ENCODE data around the gene SFTA2. TPM values are rescaled to one million over a fixed set of nuclear protein-coding genes. Genes with fewer than 3 reads are reported as not detected.

The SFTA2 gene
- total RNA-seq, 1 experiment from 2014 or later = not detected

DNA sequence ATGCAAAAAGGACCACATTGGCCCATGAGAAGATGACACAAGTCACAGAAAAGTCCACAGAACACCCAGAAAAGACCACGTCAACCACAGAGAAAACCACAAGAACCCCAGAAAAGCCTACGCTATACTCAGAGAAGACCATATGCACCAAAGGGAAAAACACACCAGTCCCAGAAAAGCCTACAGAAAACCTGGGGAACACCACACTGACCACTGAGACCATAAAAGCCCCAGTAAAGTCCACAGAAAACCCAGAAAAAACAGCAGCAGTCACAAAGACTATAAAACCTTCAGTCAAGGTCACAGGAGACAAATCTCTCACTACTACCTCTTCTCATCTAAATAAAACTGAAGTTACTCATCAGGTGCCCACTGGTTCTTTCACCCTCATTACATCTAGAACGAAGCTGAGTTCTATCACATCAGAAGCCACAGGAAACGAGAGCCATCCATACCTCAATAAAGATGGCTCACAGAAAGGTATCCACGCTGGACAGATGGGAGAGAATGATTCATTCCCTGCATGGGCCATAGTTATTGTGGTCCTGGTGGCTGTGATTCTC, 20.0 kb upstream of the SFTA2 start:
- Histone ChIP-seq H3K4me3 (ENCODE audit: low read length) (no peak overlapping the region), H4K20me1 (ENCODE audit: low read length) (no peaks in the 10 kb centered on the region), H3K9me3 (ENCODE audit: low read length) (no peaks in the 10 kb centered on the region), H3K4me1 (ENCODE audit: insufficient read depth, low read length) (peaks cover 17% of the 10 kb centered on the region), H3K27me3 (ENCODE audit: low read length) (no peaks in the 10 kb centered on the region), H3K36me3 (ENCODE audit: low read depth, low read length) (no peaks in the 10 kb centered on the region), H3K79me2 (ENCODE audit: low read length) (no peaks in the 10 kb centered on the region), H3K4me2 (ENCODE audit: low read length) (no peak overlapping the region), H3K27ac (ENCODE audit: low read length) (no peak overlapping the region), H3K9me2 (replicated peaks; ENCODE audit: low read length) (no peaks in the 10 kb centered on the region), H2AFZ (ENCODE audit: low read length) (no peak overlapping the region), H3F3A (ENCODE audit: low read length, unreplicated experiment) (no peaks in the 10 kb centered on the region), H3K9ac (ENCODE audit: low read length) (no peak overlapping the region)
- DNase-seq (no peak), ATAC-seq (no peak)
- POLR2A ChIA-PET (ENCODE audit: unreplicated experiment) = no interaction called here
- TF ChIP-seq EZH2phosphoT487 (IDR thresholded peaks at IDR 0.05; ENCODE audit: borderline replicate concordance, low read length) (no peak), EZH2 (IDR thresholded peaks at IDR 0.05; ENCODE audit: low read length, unreplicated experiment) (no peak)
- TF ChIP-seq, protein P1, sequence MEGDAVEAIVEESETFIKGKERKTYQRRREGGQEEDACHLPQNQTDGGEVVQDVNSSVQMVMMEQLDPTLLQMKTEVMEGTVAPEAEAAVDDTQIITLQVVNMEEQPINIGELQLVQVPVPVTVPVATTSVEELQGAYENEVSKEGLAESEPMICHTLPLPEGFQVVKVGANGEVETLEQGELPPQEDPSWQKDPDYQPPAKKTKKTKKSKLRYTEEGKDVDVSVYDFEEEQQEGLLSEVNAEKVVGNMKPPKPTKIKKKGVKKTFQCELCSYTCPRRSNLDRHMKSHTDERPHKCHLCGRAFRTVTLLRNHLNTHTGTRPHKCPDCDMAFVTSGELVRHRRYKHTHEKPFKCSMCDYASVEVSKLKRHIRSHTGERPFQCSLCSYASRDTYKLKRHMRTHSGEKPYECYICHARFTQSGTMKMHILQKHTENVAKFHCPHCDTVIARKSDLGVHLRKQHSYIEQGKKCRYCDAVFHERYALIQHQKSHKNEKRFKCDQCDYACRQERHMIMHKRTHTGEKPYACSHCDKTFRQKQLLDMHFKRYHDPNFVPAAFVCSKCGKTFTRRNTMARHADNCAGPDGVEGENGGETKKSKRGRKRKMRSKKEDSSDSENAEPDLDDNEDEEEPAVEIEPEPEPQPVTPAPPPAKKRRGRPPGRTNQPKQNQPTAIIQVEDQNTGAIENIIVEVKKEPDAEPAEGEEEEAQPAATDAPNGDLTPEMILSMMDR (conservative IDR thresholded peaks at IDR 0.05; ENCODE audit: low read depth, low read length) = no peak
- BruUV-seq (replicated peaks) = no TSS peak
- intact Hi-C loops (cut with micrococcal nuclease) = no loop called here
- CTCF ChIA-PET = no interaction called here

DNA sequence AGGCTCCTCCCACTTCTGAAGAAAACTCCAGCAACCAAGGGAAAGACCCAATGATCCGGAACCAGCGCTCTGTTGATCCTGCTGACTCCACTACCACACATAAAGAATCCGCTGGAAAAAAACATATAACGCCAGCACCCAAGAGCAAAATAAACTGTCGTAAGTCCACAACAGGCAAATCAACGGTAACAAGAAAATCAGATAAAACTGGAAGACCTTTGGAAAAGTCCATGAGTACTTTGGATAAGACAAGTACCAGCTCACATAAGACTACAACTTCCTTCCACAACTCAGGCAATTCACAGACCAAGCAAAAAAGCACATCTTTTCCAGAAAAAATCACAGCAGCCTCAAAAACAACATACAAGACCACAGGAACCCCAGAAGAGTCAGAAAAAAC, 16.8 kb upstream of the SFTA2 start:
- no peak overlapping the region for H3K4me3 ChIP-seq (ENCODE audit: low read length)
- intact Hi-C loops (cut with micrococcal nuclease) = no loop called here
- H3K79me2 ChIP-seq (ENCODE audit: low read length) = no peaks in the 10 kb centered on the region
- H3K4me2 ChIP-seq (ENCODE audit: low read length) = no peak overlapping the region
- no peaks in the 10 kb centered on the region for H3K36me3 ChIP-seq (ENCODE audit: low read depth, low read length)
- no peaks in the 10 kb centered on the region for H3K9me2 ChIP-seq (replicated peaks; ENCODE audit: low read length)
- no peak overlapping the region for H3K9ac ChIP-seq (ENCODE audit: low read length)
- DNase-seq (no peak), ATAC-seq (no peak)
- BruUV-seq (replicated peaks) = no TSS peak
- ChIA-PET POLR2A (ENCODE audit: unreplicated experiment) (no interaction called here), CTCF (interaction anchor here (1.0 kb wide), 1 partner anchor 122 kb away, joined by 3 read pairs; no protein-coding TSS in a partner anchor)
- no peaks in the 10 kb centered on the region for H3F3A ChIP-seq (ENCODE audit: low read length, unreplicated experiment)
- no peaks in the 10 kb centered on the region for H3K27me3 ChIP-seq (ENCODE audit: low read length)
- H3K27ac ChIP-seq (ENCODE audit: low read length) = no peak overlapping the region
- TF ChIP-seq, protein P1 (conservative IDR thresholded peaks at IDR 0.05; ENCODE audit: low read depth, low read length) = no peak
- TF ChIP-seq EZH2 (IDR thresholded peaks at IDR 0.05; ENCODE audit: low read length, unreplicated experiment) (no peak), EZH2phosphoT487 (IDR thresholded peaks at IDR 0.05; ENCODE audit: borderline replicate concordance, low read length) (no peak)
- H3K4me1 ChIP-seq (ENCODE audit: insufficient read depth, low read length) = no peaks in the 10 kb centered on the region
- no peaks in the 10 kb centered on the region for H3K9me3 ChIP-seq (ENCODE audit: low read length)
- no peaks in the 10 kb centered on the region for H4K20me1 ChIP-seq (ENCODE audit: low read length)
- H2AFZ ChIP-seq (ENCODE audit: low read length) = no peak overlapping the region

GRCh38 chr6:30947231-30947630, 15.3 kb upstream of the SFTA2 start:
- no peak overlapping the region for H3K4me2 ChIP-seq (ENCODE audit: low read length)
- TF ChIP-seq EZH2 (IDR thresholded peaks at IDR 0.05; ENCODE audit: low read length, unreplicated experiment) (no peak), EZH2phosphoT487 (IDR thresholded peaks at IDR 0.05; ENCODE audit: borderline replicate concordance, low read length) (no peak)
- TF ChIP-seq, protein P1 (conservative IDR thresholded peaks at IDR 0.05; ENCODE audit: low read depth, low read length) = no peak
- no peak overlapping the region for H2AFZ ChIP-seq (ENCODE audit: low read length)
- H3K27me3 ChIP-seq (ENCODE audit: low read length) = no peaks in the 10 kb centered on the region
- ChIA-PET CTCF (no interaction called here), POLR2A (ENCODE audit: unreplicated experiment) (no interaction called here)
- H3K4me1 ChIP-seq (ENCODE audit: insufficient read depth, low read length) = peaks cover 8% of the 10 kb centered on the region; the same call in 1 of the 2 replicates
- H3K9me2 ChIP-seq (replicated peaks; ENCODE audit: low read length) = no peaks in the 10 kb centered on the region
- no peak for ATAC-seq
- no peak overlapping the region for H3K27ac ChIP-seq (ENCODE audit: low read length)
- no peaks in the 10 kb centered on the region for H3K36me3 ChIP-seq (ENCODE audit: low read depth, low read length)
- no peak overlapping the region for H3K9ac ChIP-seq (ENCODE audit: low read length)
- no peak for DNase-seq
- no peaks in the 10 kb centered on the region for H3K9me3 ChIP-seq (ENCODE audit: low read length)
- no TSS peak for BruUV-seq (replicated peaks)
- intact Hi-C loops (cut with micrococcal nuclease) = no loop called here
- H4K20me1 ChIP-seq (ENCODE audit: low read length) = no peaks in the 10 kb centered on the region
- H3K79me2 ChIP-seq (ENCODE audit: low read length) = no peaks in the 10 kb centered on the region
- no peak overlapping the region for H3K4me3 ChIP-seq (ENCODE audit: low read length)
- H3F3A ChIP-seq (ENCODE audit: low read length, unreplicated experiment) = no peaks in the 10 kb centered on the region

Data from PC-3 (cell line).